SK-N-SH (cell line): ENCODE results near the gene KIF5B. TPM values are rescaled to one million over a fixed set of nuclear protein-coding genes. Genes with fewer than 3 reads are reported as not detected.

Experiments used
- CTCF ChIA-PET: fragments of 300-600, 350-600 bp; formaldehyde crosslinking; extraction: SDS; loops from one replicate; lab custom pipeline; 2021; lab: Yijun Ruan, JAX
- POLR2A ChIA-PET: fragments of 350-600 bp; sonication (Branson Sonifier 250); formaldehyde crosslinking; extraction: SDS; loops from one replicate; lab custom pipeline; 2020; ENCODE audit warnings: antibody characterized with exemption, inconsistent platforms; lab: Yijun Ruan, JAX
- DNase-seq: peaks from one replicate; pipeline ENCODE4 v3.0.0; 2012
- H2AFZ ChIP-seq: fragments of 200-600 bp; sonication (generic); 2 replicates; pipeline ENCODE4 v1.8.1; 2016; ENCODE audit warnings: antibody characterized with exemption, mild to moderate bottlenecking, low read depth
- H3F3A ChIP-seq: fragments of 200-600 bp; sonication (generic); replicated peaks from 2 replicates; pipeline ENCODE3; 2016; ENCODE audit warnings: antibody characterized with exemption, mild to moderate bottlenecking; ENCODE audit not compliant: insufficient read depth
- H3K27ac ChIP-seq, 2 experiments: fragments of 200-500 bp in 1 of 2; fragments of 200-600 bp in 1 of 2; sonication (Bioruptor generic) in 1 of 2; sonication (generic), shearing (Covaris generic) in 1 of 2; 2 replicates each; pipeline versions ENCODE4 v1.5.1 to v1.6.1; 2014 to 2016; ENCODE audit warnings: low read depth in 2 of 2, inconsistent platforms in 1 of 2, low read length in 1 of 2, mild to moderate bottlenecking in 1 of 2, mixed read lengths in 1 of 2
- H3K27me3 ChIP-seq: fragments of 200-600 bp; sonication (generic), shearing (Covaris generic); 2 replicates; pipeline ENCODE4 v1.6.1; 2016; ENCODE audit warnings: mixed run types; ENCODE audit not compliant: insufficient read depth
- H3K36me3 ChIP-seq, 2 experiments: fragments of 200-500 bp in 1 of 2; fragments of 200-600 bp in 1 of 2; sonication (Bioruptor generic) in 1 of 2; sonication (generic) in 1 of 2; replicated peaks in 1 of 2; 2 replicates each; pipeline versions ENCODE3 to v1.5.1; 2014 to 2016; ENCODE audit warnings: low read length in 1 of 2, mild to moderate bottlenecking in 1 of 2; ENCODE audit not compliant: insufficient read depth in 2 of 2, control insufficient read depth in 1 of 2
- H3K4me1 ChIP-seq, 2 experiments: fragments of 200-500 bp in 1 of 2; fragments of 200-600 bp in 1 of 2; sonication (Bioruptor generic) in 1 of 2; sonication (generic), shearing (Covaris generic) in 1 of 2; 2 replicates each; pipeline versions ENCODE4 v1.5.1 to v1.6.1; 2014 to 2016; ENCODE audit warnings: low read depth in 1 of 2, low read length in 1 of 2, mixed run types in 1 of 2; ENCODE audit not compliant: insufficient read depth in 2 of 2, control insufficient read depth in 1 of 2
- H3K4me2 ChIP-seq: fragments of 200-600 bp; sonication (generic), shearing (Covaris generic); 2 replicates; pipeline ENCODE4 v1.6.1; 2017; ENCODE audit warnings: mixed run types
- H3K4me3 ChIP-seq, 2 experiments: fragments of 200-500 bp in 1 of 2; fragments of 200-600 bp in 1 of 2; sonication (Bioruptor generic) in 1 of 2; sonication (generic), shearing (Covaris generic) in 1 of 2; 2 replicates each; pipeline versions ENCODE4 v1.5.1 to v1.8.1; 2014 to 2016; ENCODE audit warnings: low read depth in 2 of 2, inconsistent platforms in 1 of 2, low read length in 1 of 2, mild to moderate bottlenecking in 1 of 2, mixed read lengths in 1 of 2, moderate library complexity in 1 of 2
- H3K79me2 ChIP-seq: fragments of 200-600 bp; sonication (generic); 2 replicates; pipeline ENCODE4 v1.8.1; 2017; ENCODE audit warnings: mild to moderate bottlenecking; ENCODE audit not compliant: insufficient read depth
- H3K9ac ChIP-seq: fragments of 200-600 bp; sonication (generic); 2 replicates; pipeline ENCODE4 v1.6.1; 2017; ENCODE audit warnings: mixed run types
- H3K9me2 ChIP-seq: fragments of 200-600 bp; sonication (generic); 2 replicates; pipeline ENCODE4 v1.6.1; 2017; ENCODE audit warnings: mixed run types
- H3K9me3 ChIP-seq: fragments of 200-600 bp; sonication (generic); 2 replicates; pipeline ENCODE4 v1.6.1; 2017; ENCODE audit warnings: mixed run types, mild to moderate bottlenecking, moderate library complexity
- H4K20me1 ChIP-seq: fragments of 200-600 bp; sonication (generic); 2 replicates; pipeline ENCODE4 v1.6.1; 2017; ENCODE audit warnings: mild to moderate bottlenecking, mixed run types; ENCODE audit not compliant: insufficient read depth
- FOSL2 ChIP-seq: IDR thresholded peaks from 2 replicates; pipeline ENCODE4 v1.4.0; 2012; ENCODE audit warnings: low read depth, mild to moderate bottlenecking, moderate library complexity, borderline replicate concordance
- FOXJ3 ChIP-seq: sonication (generic); formaldehyde crosslinking; IDR thresholded peaks from 2 replicates; pipeline ENCODE4 v1.5.1; 2020; ENCODE audit warnings: mild to moderate bottlenecking, missing genetic modification reagents
- FOXM1 ChIP-seq: IDR thresholded peaks from 2 replicates; pipeline ENCODE4 v1.4.0; 2012; ENCODE audit warnings: low read depth, mild to moderate bottlenecking
- GABPA ChIP-seq: IDR thresholded peaks from 2 replicates; pipeline ENCODE4 v1.4.0; 2012; ENCODE audit warnings: low read depth, mild to moderate bottlenecking
- GATA2 ChIP-seq: sonication (generic); formaldehyde crosslinking; IDR thresholded peaks from 2 replicates; pipeline ENCODE4 v1.5.0; 2020; ENCODE audit warnings: mild to moderate bottlenecking, missing genetic modification reagents
- JUND ChIP-seq: IDR thresholded peaks from 2 replicates; pipeline ENCODE4 v1.4.0; 2012
- MEF2A ChIP-seq: IDR thresholded peaks from 2 replicates; pipeline ENCODE4 v1.4.0; 2012; ENCODE audit warnings: low read depth, borderline replicate concordance
- MXI1 ChIP-seq: IDR thresholded peaks from 2 replicates; pipeline ENCODE4 v1.6.1; 2012; ENCODE audit warnings: mild to moderate bottlenecking, low read depth, low read length, improper control_type of control experiment
- POLR2AphosphoS5 ChIP-seq: IDR thresholded peaks from 2 replicates; pipeline ENCODE4 v1.6.1; 2012; ENCODE audit warnings: low read depth, low read length
- RAD21 ChIP-seq: IDR thresholded peaks from 2 replicates; pipeline ENCODE4 v1.6.1; 2012; ENCODE audit warnings: mild to moderate bottlenecking, low read length
- RFX5 ChIP-seq: IDR thresholded peaks from 2 replicates; pipeline ENCODE4 v1.6.1; 2012; ENCODE audit warnings: mild to moderate bottlenecking, improper control_type of control experiment, low read length
- RXRA ChIP-seq: IDR thresholded peaks from 2 replicates; pipeline ENCODE4 v1.4.0; 2012; ENCODE audit warnings: low read depth, mild to moderate bottlenecking, borderline replicate concordance
- SMC3 ChIP-seq: IDR thresholded peaks from 2 replicates; pipeline ENCODE4 v1.6.1; 2012; ENCODE audit warnings: low read depth, low read length, improper control_type of control experiment
- TCF12 ChIP-seq: IDR thresholded peaks from 2 replicates; pipeline ENCODE4 v1.4.0; 2012
- WGBS: methylation state at CpG from one replicate; pipeline ENCODE4 v1.1.6; 2017; ENCODE audit warnings: low lambda C conversion rate; 5-methylcytosine and 5-hydroxymethylcytosine counted together
- polyA plus RNA-seq, 3 experiments: library from polyadenylated mRNA; depleted of rRNA; stranded (reverse); fragments of >200 nt; gene quantifications; 2 replicates each; pipeline ENCODE4 v1.2.3, GENCODE V29; 2012
- TF ChIP-seq, protein P1 (sequence below): IDR thresholded peaks from 2 replicates; pipeline ENCODE4; 2012
- TF ChIP-seq, protein P2 (sequence below): IDR thresholded peaks from 2 replicates; pipeline ENCODE4 v1.4.0; 2012; ENCODE audit warnings: low read depth, borderline replicate concordance
- TF ChIP-seq, protein P3 (sequence below): fragments of 150-350 bp; IDR thresholded peaks from 2 replicates; pipeline ENCODE4 v1.6.1; 2017; ENCODE audit warnings: antibody characterized with exemption, low read length, low read depth, borderline replicate concordance
- TF ChIP-seq, protein P4 (sequence below): fragments of 150-350 bp; IDR thresholded peaks from 2 replicates; pipeline ENCODE4 v1.6.1; 2016; ENCODE audit warnings: mild to moderate bottlenecking, low read depth, low read length
- TF ChIP-seq, protein P5 (sequence below): IDR thresholded peaks from 2 replicates; pipeline ENCODE4 v1.6.1; 2012; ENCODE audit warnings: mild to moderate bottlenecking, low read depth, low read length, moderate library complexity

The KIF5B gene
- polyA plus RNA-seq, 1 of the 3 experiments (the other 2 are of a cell fraction), result 15.7 TPM

DNA sequence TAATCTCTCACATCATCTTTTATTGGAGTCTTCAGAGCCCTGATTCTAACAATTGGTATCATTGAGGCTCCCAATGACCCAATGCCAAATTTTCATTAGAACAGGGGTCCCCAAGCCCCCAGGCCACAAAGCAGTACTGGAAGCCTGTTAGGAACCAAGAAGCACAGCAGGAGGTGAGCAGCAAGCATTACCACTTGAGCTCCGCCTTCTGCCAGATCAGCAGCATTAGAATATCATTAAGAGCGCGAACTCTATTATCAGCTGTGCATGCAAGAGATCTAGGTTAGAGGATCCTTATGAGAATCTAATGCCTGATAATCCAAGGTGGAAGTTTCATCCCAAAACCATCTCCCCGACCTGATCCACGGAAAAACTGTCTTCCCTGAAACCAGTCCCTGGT lies 23.1 kb downstream of the KIF5B start:
- Histone ChIP-seq H3K9me3 (no peaks in the 10 kb centered on the region), H4K20me1 (no peaks in the 10 kb centered on the region; the same call in 1 of the 2 replicates), H3K4me3 (no peak overlapping the region), H3K4me2 (no peak overlapping the region), H3K79me2 (peaks cover 92% of the 10 kb centered on the region), H2AFZ (no peak overlapping the region), H3K9me2 (no peaks in the 10 kb centered on the region), H3K36me3 (peaks cover 85 to 99% of the 10 kb centered on the region in 2 experiments), H3K4me1 (no peaks in the 10 kb centered on the region; a peak in 1 of 4 replicates), H3K27ac (no peak overlapping the region), H3K27me3 (no peaks in the 10 kb centered on the region), H3F3A (peaks cover 6% of the 10 kb centered on the region), H3K9ac (no peak overlapping the region)
- DNase-seq, result no peak
- 88% methylated on average over 5 of the region's 5 CpGs for WGBS
- ChIA-PET CTCF (interaction anchor here (0.6 kb wide), 1 partner anchor 126 kb away, joined by 3 read pairs; no protein-coding TSS in a partner anchor), POLR2A (no interaction called here)
- TF ChIP-seq GABPA (no peak), RAD21 (no peak), GATA2 (CRISPR knock-in tag) (no peak), POLR2AphosphoS5 (no peak), SMC3 (no peak), FOXJ3 (CRISPR knock-in tag) (no peak), MEF2A (no peak), FOXM1 (no peak), RFX5 (no peak), FOSL2 (no peak), JUND (no peak), RXRA (no peak), MXI1 (no peak), TCF12 (no peak)
- TF ChIP-seq, protein P1, sequence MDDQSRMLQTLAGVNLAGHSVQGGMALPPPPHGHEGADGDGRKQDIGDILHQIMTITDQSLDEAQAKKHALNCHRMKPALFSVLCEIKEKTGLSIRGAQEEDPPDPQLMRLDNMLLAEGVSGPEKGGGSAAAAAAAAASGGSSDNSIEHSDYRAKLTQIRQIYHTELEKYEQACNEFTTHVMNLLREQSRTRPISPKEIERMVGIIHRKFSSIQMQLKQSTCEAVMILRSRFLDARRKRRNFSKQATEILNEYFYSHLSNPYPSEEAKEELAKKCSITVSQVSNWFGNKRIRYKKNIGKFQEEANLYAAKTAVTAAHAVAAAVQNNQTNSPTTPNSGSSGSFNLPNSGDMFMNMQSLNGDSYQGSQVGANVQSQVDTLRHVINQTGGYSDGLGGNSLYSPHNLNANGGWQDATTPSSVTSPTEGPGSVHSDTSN, result no peak
- TF ChIP-seq, protein P2, sequence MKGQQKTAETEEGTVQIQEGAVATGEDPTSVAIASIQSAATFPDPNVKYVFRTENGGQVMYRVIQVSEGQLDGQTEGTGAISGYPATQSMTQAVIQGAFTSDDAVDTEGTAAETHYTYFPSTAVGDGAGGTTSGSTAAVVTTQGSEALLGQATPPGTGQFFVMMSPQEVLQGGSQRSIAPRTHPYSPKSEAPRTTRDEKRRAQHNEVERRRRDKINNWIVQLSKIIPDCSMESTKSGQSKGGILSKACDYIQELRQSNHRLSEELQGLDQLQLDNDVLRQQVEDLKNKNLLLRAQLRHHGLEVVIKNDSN, result no peak
- TF ChIP-seq, protein P3, sequence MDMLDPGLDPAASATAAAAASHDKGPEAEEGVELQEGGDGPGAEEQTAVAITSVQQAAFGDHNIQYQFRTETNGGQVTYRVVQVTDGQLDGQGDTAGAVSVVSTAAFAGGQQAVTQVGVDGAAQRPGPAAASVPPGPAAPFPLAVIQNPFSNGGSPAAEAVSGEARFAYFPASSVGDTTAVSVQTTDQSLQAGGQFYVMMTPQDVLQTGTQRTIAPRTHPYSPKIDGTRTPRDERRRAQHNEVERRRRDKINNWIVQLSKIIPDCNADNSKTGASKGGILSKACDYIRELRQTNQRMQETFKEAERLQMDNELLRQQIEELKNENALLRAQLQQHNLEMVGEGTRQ, result no peak
- TF ChIP-seq, protein P4, sequence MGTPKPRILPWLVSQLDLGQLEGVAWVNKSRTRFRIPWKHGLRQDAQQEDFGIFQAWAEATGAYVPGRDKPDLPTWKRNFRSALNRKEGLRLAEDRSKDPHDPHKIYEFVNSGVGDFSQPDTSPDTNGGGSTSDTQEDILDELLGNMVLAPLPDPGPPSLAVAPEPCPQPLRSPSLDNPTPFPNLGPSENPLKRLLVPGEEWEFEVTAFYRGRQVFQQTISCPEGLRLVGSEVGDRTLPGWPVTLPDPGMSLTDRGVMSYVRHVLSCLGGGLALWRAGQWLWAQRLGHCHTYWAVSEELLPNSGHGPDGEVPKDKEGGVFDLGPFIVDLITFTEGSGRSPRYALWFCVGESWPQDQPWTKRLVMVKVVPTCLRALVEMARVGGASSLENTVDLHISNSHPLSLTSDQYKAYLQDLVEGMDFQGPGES, result no peak
- TF ChIP-seq, protein P5, sequence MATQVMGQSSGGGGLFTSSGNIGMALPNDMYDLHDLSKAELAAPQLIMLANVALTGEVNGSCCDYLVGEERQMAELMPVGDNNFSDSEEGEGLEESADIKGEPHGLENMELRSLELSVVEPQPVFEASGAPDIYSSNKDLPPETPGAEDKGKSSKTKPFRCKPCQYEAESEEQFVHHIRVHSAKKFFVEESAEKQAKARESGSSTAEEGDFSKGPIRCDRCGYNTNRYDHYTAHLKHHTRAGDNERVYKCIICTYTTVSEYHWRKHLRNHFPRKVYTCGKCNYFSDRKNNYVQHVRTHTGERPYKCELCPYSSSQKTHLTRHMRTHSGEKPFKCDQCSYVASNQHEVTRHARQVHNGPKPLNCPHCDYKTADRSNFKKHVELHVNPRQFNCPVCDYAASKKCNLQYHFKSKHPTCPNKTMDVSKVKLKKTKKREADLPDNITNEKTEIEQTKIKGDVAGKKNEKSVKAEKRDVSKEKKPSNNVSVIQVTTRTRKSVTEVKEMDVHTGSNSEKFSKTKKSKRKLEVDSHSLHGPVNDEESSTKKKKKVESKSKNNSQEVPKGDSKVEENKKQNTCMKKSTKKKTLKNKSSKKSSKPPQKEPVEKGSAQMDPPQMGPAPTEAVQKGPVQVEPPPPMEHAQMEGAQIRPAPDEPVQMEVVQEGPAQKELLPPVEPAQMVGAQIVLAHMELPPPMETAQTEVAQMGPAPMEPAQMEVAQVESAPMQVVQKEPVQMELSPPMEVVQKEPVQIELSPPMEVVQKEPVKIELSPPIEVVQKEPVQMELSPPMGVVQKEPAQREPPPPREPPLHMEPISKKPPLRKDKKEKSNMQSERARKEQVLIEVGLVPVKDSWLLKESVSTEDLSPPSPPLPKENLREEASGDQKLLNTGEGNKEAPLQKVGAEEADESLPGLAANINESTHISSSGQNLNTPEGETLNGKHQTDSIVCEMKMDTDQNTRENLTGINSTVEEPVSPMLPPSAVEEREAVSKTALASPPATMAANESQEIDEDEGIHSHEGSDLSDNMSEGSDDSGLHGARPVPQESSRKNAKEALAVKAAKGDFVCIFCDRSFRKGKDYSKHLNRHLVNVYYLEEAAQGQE, result no peak
